CD4-positive, alpha-beta T cell treated with Interferon gamma for 1 hour (primary cell): Measurements from ENCODE around the gene THSD4.

Experiments
- DNase-seq: peaks from one replicate; pipeline ENCODE4 v3.0.0-alpha.2; 2020

THSD4 gene

GRCh38 chr15:71780115-71780976, 665.1 kb downstream of the THSD4 start:
- peak; percentile 24 for DNase-seq

GRCh38 chr15:71781179-71781964, 666.1 kb downstream of the THSD4 start:
- DNase-seq: no peak

GRCh38 chr15:71781965-71782265, 666.6 kb downstream of the THSD4 start:
- DNase-seq: no peak

GRCh38 chr15:71782422-71783165, 667.3 kb downstream of the THSD4 start:
- DNase-seq: no peak

GRCh38 chr15:71784719-71785118, 669.4 kb downstream of the THSD4 start:
- no peak for DNase-seq

GRCh38 chr15:71785996-71786395, 670.7 kb downstream of the THSD4 start:
- no peak for DNase-seq

GRCh38 chr15:71786673-71787072, 671.4 kb downstream of the THSD4 start:
- no peak for DNase-seq

GRCh38 chr15:71788646-71789579, 673.6 kb downstream of the THSD4 start:
- no peak for DNase-seq

- DNase-seq: no peak
These were observed 674.3 kb downstream of the THSD4 start for GRCh38 chr15:71789616-71790015.

- DNase-seq: no peak
These were observed 674.8 kb downstream of the THSD4 start for GRCh38 chr15:71790081-71790480.

- no peak for DNase-seq
These were observed 676.7 kb downstream of the THSD4 start for GRCh38 chr15:71791975-71792374.

GRCh38 chr15:71792521-71792920, 677.2 kb downstream of the THSD4 start:
- DNase-seq: no peak

GRCh38 chr15:71798641-71799040, 683.4 kb downstream of the THSD4 start:
- DNase-seq: no peak

- DNase-seq: no peak
These were observed 684.9 kb downstream of the THSD4 start for GRCh38 chr15:71800190-71800589.

GRCh38 chr15:71800835-71801745, 685.8 kb downstream of the THSD4 start:
- DNase-seq: no peak

- DNase-seq: no peak
These were observed 686.8 kb downstream of the THSD4 start for GRCh38 chr15:71801935-71802655.

- no peak for DNase-seq
These were observed 687.5 kb downstream of the THSD4 start for GRCh38 chr15:71802770-71803169.

- DNase-seq: no peak
These were observed 689.0 kb downstream of the THSD4 start for GRCh38 chr15:71804226-71804625.

- no peak for DNase-seq
These were observed 689.6 kb downstream of the THSD4 start for GRCh38 chr15:71804695-71805470.

GRCh38 chr15:71806452-71806931, 691.2 kb downstream of the THSD4 start:
- DNase-seq: no peak
